ENCODE data around the gene WDR70. TPM values are rescaled to one million over a fixed set of nuclear protein-coding genes. Genes with fewer than 3 reads are reported as not detected.

The WDR70 gene
- total and polyA plus RNA-seq, 9 donors: 20.9 to 36.5 (median 31.4) TPM

DNA sequence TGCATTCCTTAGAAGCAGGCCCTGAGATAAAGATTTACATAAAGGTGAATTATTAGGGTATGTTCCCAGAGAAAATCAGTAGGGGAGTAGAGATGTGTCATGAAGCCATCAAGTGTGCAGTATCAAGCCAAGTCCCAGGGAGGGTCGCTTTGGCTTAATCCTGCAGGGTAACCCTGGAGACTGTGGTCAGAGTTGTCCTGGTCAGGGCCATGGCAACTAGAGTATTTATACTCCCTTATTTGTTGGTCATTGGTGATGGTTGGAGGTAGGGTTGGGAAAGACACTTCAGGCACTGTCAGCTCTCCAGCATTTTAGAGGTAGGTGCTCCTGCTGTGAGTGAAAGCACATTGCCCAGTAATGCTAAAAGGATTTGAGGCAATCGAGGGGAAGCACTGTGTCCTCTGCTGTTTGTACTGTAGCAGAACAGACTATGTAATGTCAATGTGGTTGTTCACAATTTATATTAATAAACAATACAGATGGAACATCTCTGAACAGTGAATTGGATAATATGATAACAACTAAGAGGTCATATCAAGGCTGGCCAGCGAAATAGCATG is 351.9 kb downstream of the WDR70 start:
- no peaks in the 10 kb centered on the region for H3K9me3 ChIP-seq
- no peak overlapping the region for H3K4me3 ChIP-seq
- no peak overlapping the region for H3K27ac ChIP-seq
- no peaks in the 10 kb centered on the region for H3K27me3 ChIP-seq
- DNase-seq: no peak
- H3K36me3 ChIP-seq: no peaks in the 10 kb centered on the region
- no peaks in the 10 kb centered on the region for H3K4me1 ChIP-seq (ENCODE audit: insufficient read depth)
- intact Hi-C loops (cut with DNase I): no loop called here
- TF ChIP-seq POLR2A (IDR thresholded peaks at IDR 0.05): no peak
- TF ChIP-seq, protein P1, sequence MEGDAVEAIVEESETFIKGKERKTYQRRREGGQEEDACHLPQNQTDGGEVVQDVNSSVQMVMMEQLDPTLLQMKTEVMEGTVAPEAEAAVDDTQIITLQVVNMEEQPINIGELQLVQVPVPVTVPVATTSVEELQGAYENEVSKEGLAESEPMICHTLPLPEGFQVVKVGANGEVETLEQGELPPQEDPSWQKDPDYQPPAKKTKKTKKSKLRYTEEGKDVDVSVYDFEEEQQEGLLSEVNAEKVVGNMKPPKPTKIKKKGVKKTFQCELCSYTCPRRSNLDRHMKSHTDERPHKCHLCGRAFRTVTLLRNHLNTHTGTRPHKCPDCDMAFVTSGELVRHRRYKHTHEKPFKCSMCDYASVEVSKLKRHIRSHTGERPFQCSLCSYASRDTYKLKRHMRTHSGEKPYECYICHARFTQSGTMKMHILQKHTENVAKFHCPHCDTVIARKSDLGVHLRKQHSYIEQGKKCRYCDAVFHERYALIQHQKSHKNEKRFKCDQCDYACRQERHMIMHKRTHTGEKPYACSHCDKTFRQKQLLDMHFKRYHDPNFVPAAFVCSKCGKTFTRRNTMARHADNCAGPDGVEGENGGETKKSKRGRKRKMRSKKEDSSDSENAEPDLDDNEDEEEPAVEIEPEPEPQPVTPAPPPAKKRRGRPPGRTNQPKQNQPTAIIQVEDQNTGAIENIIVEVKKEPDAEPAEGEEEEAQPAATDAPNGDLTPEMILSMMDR (IDR thresholded peaks at IDR 0.05): no peak
- TF ChIP-seq EP300 (IDR thresholded peaks at IDR 0.05): no peak
- WGBS, 3 donors: 91 to 95% (median 91%) methylated on average over 3 of the region's 3 CpGs

DNA sequence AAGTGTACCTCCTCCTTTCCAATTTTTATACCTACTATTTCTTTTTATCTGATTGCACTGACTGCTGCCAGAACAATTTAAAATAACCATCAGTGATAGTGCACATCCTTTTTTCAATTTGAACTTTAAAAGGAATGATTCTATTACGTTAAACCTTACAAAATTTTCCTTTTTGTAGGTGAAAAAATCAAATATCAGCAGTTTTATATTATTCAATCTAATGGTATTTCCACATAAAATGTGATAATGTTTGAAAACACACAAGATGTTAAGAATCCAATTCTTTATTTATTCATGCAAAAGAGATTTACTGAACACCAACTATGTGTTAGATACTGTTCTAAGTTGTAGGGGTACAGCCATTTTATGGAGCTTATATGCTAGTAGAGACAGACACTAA is 355.0 kb downstream of the WDR70 start:
- DNase-seq: no peak
- Histone ChIP-seq H3K4me3 (no peak overlapping the region), H3K36me3 (no peaks in the 10 kb centered on the region), H3K9me3 (no peaks in the 10 kb centered on the region), H3K27me3 (no peaks in the 10 kb centered on the region), H3K4me1 (ENCODE audit: insufficient read depth) (no peaks in the 10 kb centered on the region), H3K27ac (no peak overlapping the region)
- no peak for TF ChIP-seq POLR2A (IDR thresholded peaks at IDR 0.05)
- TF ChIP-seq, protein P1 (IDR thresholded peaks at IDR 0.05): no peak
- intact Hi-C loops (cut with DNase I): no loop called here
- 0 to 1% (median 0%) methylated on average over 1 of the region's 1 CpG for WGBS, 3 donors

DNA sequence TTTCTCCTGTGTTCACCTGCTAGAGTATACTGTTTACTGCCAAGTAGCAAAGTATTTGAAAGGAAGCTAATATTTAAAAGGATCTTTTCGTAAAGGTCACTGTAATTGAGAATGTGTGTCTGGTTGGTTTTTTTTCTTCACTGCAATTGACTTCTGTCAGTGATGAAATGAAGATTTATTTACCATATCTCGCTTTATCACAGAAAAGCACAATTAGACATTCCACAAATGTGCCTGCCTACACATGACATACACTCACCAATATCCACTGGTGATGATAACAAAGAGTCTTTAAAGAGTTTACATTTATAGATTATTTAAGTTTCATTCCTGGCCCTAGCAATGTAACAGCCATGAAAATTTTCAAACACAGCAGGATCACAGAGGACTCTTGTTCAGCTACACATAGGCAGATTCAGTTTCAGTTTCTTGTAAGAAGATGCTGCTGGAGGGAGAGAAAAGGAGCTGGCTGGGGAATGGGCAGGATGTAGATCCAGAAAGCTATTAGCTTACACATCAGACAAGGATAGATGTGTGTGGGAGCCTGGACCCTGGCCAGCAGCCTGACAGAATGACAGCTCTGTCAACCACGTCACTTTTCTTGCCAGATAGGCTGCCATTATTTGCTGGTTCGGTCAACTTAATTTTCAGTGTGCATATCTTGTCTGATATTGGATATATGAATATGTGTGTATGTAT is 356.7 kb downstream of the WDR70 start:
- no peaks in the 10 kb centered on the region for H3K27me3 ChIP-seq
- intact Hi-C loops (cut with DNase I): no loop called here
- no peak overlapping the region for H3K27ac ChIP-seq
- H3K9me3 ChIP-seq: no peaks in the 10 kb centered on the region
- TF ChIP-seq, protein P1 (IDR thresholded peaks at IDR 0.05): no peak
- TF ChIP-seq POLR2A (IDR thresholded peaks at IDR 0.05) (no peak), EP300 (IDR thresholded peaks at IDR 0.05) (no peak)
- DNase-seq: no peak
- H3K4me3 ChIP-seq: no peak overlapping the region
- WGBS, 3 donors: 66 to 73% (median 70%) methylated on average over 4 of the region's 4 CpGs
- no peaks in the 10 kb centered on the region for H3K4me1 ChIP-seq (ENCODE audit: insufficient read depth)
- no peaks in the 10 kb centered on the region for H3K36me3 ChIP-seq

DNA sequence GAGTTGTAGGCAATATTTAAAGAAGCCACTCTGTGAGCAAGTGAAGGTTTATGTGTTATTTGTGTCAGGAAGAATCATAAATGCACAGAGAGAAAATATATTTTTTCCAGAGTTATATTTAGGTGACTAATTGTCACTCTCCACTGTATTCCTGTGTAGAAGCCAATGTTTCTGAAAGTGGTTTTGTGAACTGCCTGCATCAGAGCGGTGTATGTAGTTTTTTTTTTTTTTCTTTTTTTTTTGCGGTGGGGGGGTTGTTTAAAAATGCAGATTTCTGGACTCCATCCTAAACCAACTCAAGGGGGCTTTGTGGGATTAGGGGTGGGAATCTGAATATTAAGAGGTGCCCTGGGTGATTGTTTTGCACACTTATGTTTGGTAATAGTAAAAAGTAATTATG is 357.3 kb downstream of the WDR70 start:
- no peak overlapping the region for H3K27ac ChIP-seq
- no peaks in the 10 kb centered on the region for H3K27me3 ChIP-seq
- no peaks in the 10 kb centered on the region for H3K36me3 ChIP-seq
- TF ChIP-seq, protein P1 (IDR thresholded peaks at IDR 0.05): no peak
- TF ChIP-seq POLR2A (IDR thresholded peaks at IDR 0.05) (no peak), EP300 (IDR thresholded peaks at IDR 0.05) (no peak)
- no peak overlapping the region for H3K4me3 ChIP-seq
- WGBS, 3 donors: 93 to 95% (median 94%) methylated on average over 2 of the region's 2 CpGs
- H3K4me1 ChIP-seq (ENCODE audit: insufficient read depth): no peaks in the 10 kb centered on the region
- H3K9me3 ChIP-seq: no peaks in the 10 kb centered on the region
- DNase-seq: no peak
- intact Hi-C loops (cut with DNase I): no loop called here

Measured in ovary (tissue), 9 donors.